A673 (cell line): ENCODE measurements around the gene ACY1.

Experiments
- EZH2 ChIP-seq: fragments of 200-600 bp; sonication (generic); IDR thresholded peaks from 2 replicates; pipeline ENCODE4 v1.6.1; 2017; ENCODE audit warnings: borderline replicate concordance, low read depth, mild to moderate bottlenecking, mixed read lengths, antibody characterized with exemption, low read length; ENCODE audit not compliant: poor library complexity, severe bottlenecking
- TF ChIP-seq, protein P1 (sequence below): fragments of 300-800, 200-600 bp; sonication (generic); conservative IDR thresholded peaks from 2 replicates; pipeline ENCODE4 v1.5.1; 2017; ENCODE audit warnings: low read depth, mild to moderate bottlenecking, antibody characterized with exemption, low read length, moderate library complexity, mixed read lengths

DNA sequence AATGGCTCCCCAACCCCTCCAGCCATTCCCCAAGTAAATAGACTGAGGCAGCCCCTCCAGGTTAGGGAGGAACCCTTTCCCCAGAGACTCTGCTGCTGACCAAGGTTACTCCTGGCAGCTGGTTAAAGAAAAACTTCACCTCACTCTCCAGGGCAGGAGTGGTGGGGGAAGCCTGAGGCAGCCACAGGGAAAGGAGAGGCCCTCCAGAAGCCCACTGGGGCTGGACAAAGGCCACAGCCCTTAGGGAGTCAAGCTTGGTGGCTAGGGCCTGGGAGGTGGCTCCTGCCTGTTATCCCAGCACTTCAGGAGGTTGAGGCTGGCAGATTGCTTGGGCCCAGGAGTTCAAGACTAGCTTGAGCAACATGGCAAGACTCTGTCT lies 923 bp downstream of the ACY1 start:
- TF ChIP-seq, protein P1, sequence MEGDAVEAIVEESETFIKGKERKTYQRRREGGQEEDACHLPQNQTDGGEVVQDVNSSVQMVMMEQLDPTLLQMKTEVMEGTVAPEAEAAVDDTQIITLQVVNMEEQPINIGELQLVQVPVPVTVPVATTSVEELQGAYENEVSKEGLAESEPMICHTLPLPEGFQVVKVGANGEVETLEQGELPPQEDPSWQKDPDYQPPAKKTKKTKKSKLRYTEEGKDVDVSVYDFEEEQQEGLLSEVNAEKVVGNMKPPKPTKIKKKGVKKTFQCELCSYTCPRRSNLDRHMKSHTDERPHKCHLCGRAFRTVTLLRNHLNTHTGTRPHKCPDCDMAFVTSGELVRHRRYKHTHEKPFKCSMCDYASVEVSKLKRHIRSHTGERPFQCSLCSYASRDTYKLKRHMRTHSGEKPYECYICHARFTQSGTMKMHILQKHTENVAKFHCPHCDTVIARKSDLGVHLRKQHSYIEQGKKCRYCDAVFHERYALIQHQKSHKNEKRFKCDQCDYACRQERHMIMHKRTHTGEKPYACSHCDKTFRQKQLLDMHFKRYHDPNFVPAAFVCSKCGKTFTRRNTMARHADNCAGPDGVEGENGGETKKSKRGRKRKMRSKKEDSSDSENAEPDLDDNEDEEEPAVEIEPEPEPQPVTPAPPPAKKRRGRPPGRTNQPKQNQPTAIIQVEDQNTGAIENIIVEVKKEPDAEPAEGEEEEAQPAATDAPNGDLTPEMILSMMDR, result no peak
- no peak for TF ChIP-seq EZH2
